H9 (cell line): ENCODE data around the gene POU3F2. TPM values are rescaled to one million over a fixed set of nuclear protein-coding genes. Genes with fewer than 3 reads are reported as not detected.

Experiments
- DNase-seq: peaks from one replicate; pipeline ENCODE4 v3.0.0-alpha.2; 2017
- H2AFZ ChIP-seq: one replicate; pipeline ENCODE4 v1.6.1; 2013; ENCODE audit warnings: mild to moderate bottlenecking, low read length, control low read depth, moderate library complexity
- H2AK5ac ChIP-seq: 2 replicates; pipeline ENCODE4 v1.6.1; 2013; ENCODE audit warnings: low read length, control low read depth, mixed read lengths; ENCODE audit not compliant: insufficient read length
- H2BK120ac ChIP-seq: one replicate; pipeline ENCODE4 v1.6.1; 2013; ENCODE audit warnings: low read depth, mild to moderate bottlenecking, low read length, control low read depth, inconsistent platforms; ENCODE audit not compliant: poor library complexity, severe bottlenecking
- H2BK12ac ChIP-seq: 2 replicates; pipeline ENCODE4 v1.6.1; 2013; ENCODE audit warnings: low read length, control low read depth, mixed read lengths, low read depth; ENCODE audit not compliant: insufficient read length
- H2BK15ac ChIP-seq: 2 replicates; pipeline ENCODE4 v1.6.1; 2013; ENCODE audit warnings: low read depth, low read length, control low read depth
- H2BK20ac ChIP-seq: one replicate; pipeline ENCODE4 v1.6.1; 2013; ENCODE audit warnings: low read depth, mild to moderate bottlenecking, low read length, control low read depth, inconsistent platforms; ENCODE audit not compliant: poor library complexity, severe bottlenecking
- H2BK5ac ChIP-seq: 2 replicates; pipeline ENCODE4 v1.6.1; 2013; ENCODE audit warnings: low read length, control low read depth, mixed read lengths; ENCODE audit not compliant: insufficient read length
- H3K14ac ChIP-seq: 2 replicates; pipeline ENCODE4 v1.6.1; 2013; ENCODE audit warnings: low read length, control low read depth; ENCODE audit not compliant: insufficient read depth
- H3K18ac ChIP-seq: 2 replicates; pipeline ENCODE4 v1.6.1; 2013; ENCODE audit warnings: low read depth, mild to moderate bottlenecking, mixed read lengths, low read length, control low read depth; ENCODE audit not compliant: insufficient read length
- H3K23ac ChIP-seq: 2 replicates; pipeline ENCODE4 v1.6.1; 2013; ENCODE audit warnings: low read length, control low read depth, mixed read lengths, low read depth; ENCODE audit not compliant: insufficient read length
- H3K23me2 ChIP-seq: 2 replicates; pipeline ENCODE4 v1.6.1; 2013; ENCODE audit warnings: low read depth, mild to moderate bottlenecking, mixed read lengths, low read length, control low read depth; ENCODE audit not compliant: insufficient read length, poor library complexity, severe bottlenecking
- H3K27ac ChIP-seq: 2 replicates; pipeline ENCODE4 v1.5.1; 2013; ENCODE audit warnings: low read length, control low read depth, mixed read lengths, low read depth; ENCODE audit not compliant: insufficient read length
- H3K27me3 ChIP-seq: 2 replicates; pipeline ENCODE4 v1.6.1; 2013; ENCODE audit warnings: low read length, control low read depth, inconsistent platforms; ENCODE audit not compliant: insufficient read depth
- H3K4ac ChIP-seq: 2 replicates; pipeline ENCODE4 v1.6.1; 2013; ENCODE audit warnings: low read depth, mild to moderate bottlenecking, control low read depth, inconsistent platforms, low read length, moderate library complexity
- H3K4me1 ChIP-seq: 2 replicates; pipeline ENCODE4 v1.6.1; 2013; ENCODE audit warnings: low read length, control low read depth, inconsistent platforms; ENCODE audit not compliant: insufficient read depth
- H3K4me2 ChIP-seq: 2 replicates; pipeline ENCODE4 v1.6.1; 2013; ENCODE audit warnings: low read length, control low read depth, mixed read lengths; ENCODE audit not compliant: insufficient read length, insufficient read depth
- H3K56ac ChIP-seq: 2 replicates; pipeline ENCODE4 v1.6.1; 2013; ENCODE audit warnings: low read depth, mild to moderate bottlenecking, mixed read lengths, low read length, control low read depth; ENCODE audit not compliant: insufficient read length
- H3K79me1 ChIP-seq: 2 replicates; pipeline ENCODE4 v1.6.1; 2013; ENCODE audit warnings: low read depth, mild to moderate bottlenecking, moderate library complexity, low read length, control low read depth, inconsistent platforms; ENCODE audit not compliant: insufficient read depth, poor library complexity, severe bottlenecking
- H3K79me2 ChIP-seq: 2 replicates; pipeline ENCODE4 v1.6.1; 2013; ENCODE audit warnings: low read length, control low read depth, inconsistent platforms; ENCODE audit not compliant: insufficient read depth
- H3K9ac ChIP-seq: 2 replicates; pipeline ENCODE4 v1.6.1; 2013; ENCODE audit warnings: low read length, control low read depth, mixed read lengths; ENCODE audit not compliant: insufficient read length; ENCODE audit errors: extremely low read depth
- H3K9me3 ChIP-seq: one replicate; pipeline ENCODE4 v1.6.1; 2013; ENCODE audit warnings: low read depth, low read length, inconsistent platforms; ENCODE audit not compliant: control insufficient read depth
- H3T11ph ChIP-seq: one replicate; pipeline ENCODE4 v1.6.1; 2013; ENCODE audit warnings: mild to moderate bottlenecking, low read length, control low read depth, inconsistent platforms
- H4K20me1 ChIP-seq: one replicate; pipeline ENCODE4 v1.6.1; 2013; ENCODE audit not compliant: control insufficient read depth, insufficient read length, insufficient read depth
- H4K5ac ChIP-seq: 2 replicates; pipeline ENCODE4 v1.6.1; 2013; ENCODE audit warnings: low read depth, mild to moderate bottlenecking, mixed read lengths, low read length, control low read depth; ENCODE audit not compliant: insufficient read length
- H4K8ac ChIP-seq: replicated peaks from 2 replicates; pipeline ENCODE4 v1.6.1; 2013; ENCODE audit warnings: low read length, control low read depth, mixed read lengths, low read depth; ENCODE audit not compliant: insufficient read length
- H4K91ac ChIP-seq: 2 replicates; pipeline ENCODE4 v1.6.1; 2013; ENCODE audit warnings: low read depth, mild to moderate bottlenecking, moderate library complexity, mixed read lengths, low read length, control low read depth; ENCODE audit not compliant: insufficient read length
- H3K27ac Mint-ChIP-seq, 3 experiments: 2 replicates in 2 of 3; 3 replicates in 1 of 3; pipeline ENCODE4 v1.8.0; 2020 to 2021; ENCODE audit warnings: mixed read lengths in 3 of 3, mild to moderate bottlenecking in 1 of 3, moderate library complexity in 1 of 3
- H3K27me3 Mint-ChIP-seq: 2 replicates; pipeline ENCODE4 v1.8.0; 2021; ENCODE audit warnings: low read depth, mild to moderate bottlenecking, moderate library complexity, mixed read lengths
- H3K36me3 Mint-ChIP-seq, 3 experiments: 2 replicates in 2 of 3; 3 replicates in 1 of 3; pipeline ENCODE4 v1.8.0; 2020 to 2021; ENCODE audit warnings: low read depth in 3 of 3, mixed read lengths in 3 of 3; ENCODE audit not compliant: insufficient read depth in 1 of 3
- H3K4me1 Mint-ChIP-seq, 2 experiments: 2 replicates each; pipeline ENCODE4 v1.8.0; 2020; ENCODE audit warnings: mixed read lengths in 2 of 2
- H3K4me3 Mint-ChIP-seq, 2 experiments: 2 replicates in 1 of 2; 3 replicates in 1 of 2; pipeline ENCODE4 v1.8.0; 2020 to 2021; ENCODE audit warnings: mild to moderate bottlenecking in 2 of 2, mixed read lengths in 2 of 2, moderate library complexity in 1 of 2
- H3K9me3 Mint-ChIP-seq, 2 experiments: 2 replicates in 1 of 2; 3 replicates in 1 of 2; pipeline ENCODE4 v1.8.0; 2020; ENCODE audit warnings: mild to moderate bottlenecking in 2 of 2, mixed read lengths in 2 of 2, moderate library complexity in 1 of 2
- WGBS: extraction: QIAGEN DNeasy Blood & Tissue Kit; methylation state at CpG from one replicate; pipeline ENCODE4 v1.1.7; 2013; ENCODE audit warnings: missing lambda C conversion rate, low lambda C conversion rate, mixed read lengths; ENCODE audit not compliant: insufficient read length; ENCODE audit errors: extremely low coverage; 5-methylcytosine and 5-hydroxymethylcytosine counted together
- total RNA-seq: library from RNA; stranded (reverse); gene quantifications from 2 replicates; pipeline ENCODE4 v1.2.1, GENCODE V29; 2021
- TF ChIP-seq, protein P1 (sequence below): fragments of 200-600 bp; sonication (generic); conservative IDR thresholded peaks from 3 replicates; pipeline ENCODE4 v1.8.0; 2021; ENCODE audit warnings: antibody characterized with exemption, mild to moderate bottlenecking

Gene POU3F2
- total RNA-seq, 1 experiment from 2014 or later: 0.09 TPM

DNA sequence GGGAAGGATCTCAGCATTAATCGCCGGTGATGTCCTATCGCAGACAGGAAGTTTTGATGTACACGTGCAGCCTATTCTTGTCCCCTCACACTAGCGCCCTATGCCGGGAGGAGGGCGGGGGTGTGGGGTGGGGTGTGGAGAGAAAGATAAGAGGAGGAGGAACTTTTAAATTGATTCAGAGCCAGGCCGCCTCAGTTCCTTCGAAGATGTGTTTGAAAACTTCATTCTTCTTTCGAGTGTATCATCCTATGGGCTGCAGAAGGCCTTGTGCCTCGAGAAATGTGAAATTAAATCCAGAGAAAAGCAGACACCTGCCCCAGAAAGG, 2.5 kb upstream of the POU3F2 start:
- Histone ChIP-seq H3K27ac (no peak overlapping the region), H3K23me2 (peaks cover 42% of the 10 kb centered on the region), H3K4ac (no peak overlapping the region), H4K8ac (no peak overlapping the region), H2BK15ac (no peak overlapping the region), H3K23ac (no peak overlapping the region), H2AK5ac (no peak overlapping the region), H4K20me1 (no peaks in the 10 kb centered on the region), H3K18ac (no peak overlapping the region), H2AFZ (no peak overlapping the region), H3K27me3 (peaks cover 80% of the 10 kb centered on the region), H3K4me1 (peaks cover 7% of the 10 kb centered on the region; the same call in 1 of the 2 replicates), H3K14ac (no peak overlapping the region), H3K4me2 (peak overlapping the region; percentile 75), H2BK20ac (no peak overlapping the region), H3K79me1 (no peaks in the 10 kb centered on the region), H3K56ac (no peak overlapping the region), H3K9ac (no peak overlapping the region), H4K91ac (no peak overlapping the region), H2BK120ac (no peak overlapping the region), H2BK5ac (no peak overlapping the region), H4K5ac (no peak overlapping the region), H2BK12ac (no peak overlapping the region), H3K79me2 (no peaks in the 10 kb centered on the region), H3T11ph (no peak overlapping the region), H3K9me3 (no peaks in the 10 kb centered on the region)
- Mint-ChIP-seq H3K4me1 (peaks cover 49 to 63% of the 10 kb centered on the region in 2 experiments), H3K9me3 (peaks cover 0 to 7% of the 10 kb centered on the region in 2 experiments; a peak in 3 of 5 replicates), H3K27me3 (peaks cover 98% of the 10 kb centered on the region), H3K27ac (no peak overlapping the region), H3K4me3 (peak overlapping the region; percentile 35 to 78), H3K36me3 (no peaks in the 10 kb centered on the region; a peak in 1 of 7 replicates)
- WGBS: no CpG with 5 or more reads among the region's 11 CpGs
- no peak for DNase-seq
- TF ChIP-seq, protein P1, sequence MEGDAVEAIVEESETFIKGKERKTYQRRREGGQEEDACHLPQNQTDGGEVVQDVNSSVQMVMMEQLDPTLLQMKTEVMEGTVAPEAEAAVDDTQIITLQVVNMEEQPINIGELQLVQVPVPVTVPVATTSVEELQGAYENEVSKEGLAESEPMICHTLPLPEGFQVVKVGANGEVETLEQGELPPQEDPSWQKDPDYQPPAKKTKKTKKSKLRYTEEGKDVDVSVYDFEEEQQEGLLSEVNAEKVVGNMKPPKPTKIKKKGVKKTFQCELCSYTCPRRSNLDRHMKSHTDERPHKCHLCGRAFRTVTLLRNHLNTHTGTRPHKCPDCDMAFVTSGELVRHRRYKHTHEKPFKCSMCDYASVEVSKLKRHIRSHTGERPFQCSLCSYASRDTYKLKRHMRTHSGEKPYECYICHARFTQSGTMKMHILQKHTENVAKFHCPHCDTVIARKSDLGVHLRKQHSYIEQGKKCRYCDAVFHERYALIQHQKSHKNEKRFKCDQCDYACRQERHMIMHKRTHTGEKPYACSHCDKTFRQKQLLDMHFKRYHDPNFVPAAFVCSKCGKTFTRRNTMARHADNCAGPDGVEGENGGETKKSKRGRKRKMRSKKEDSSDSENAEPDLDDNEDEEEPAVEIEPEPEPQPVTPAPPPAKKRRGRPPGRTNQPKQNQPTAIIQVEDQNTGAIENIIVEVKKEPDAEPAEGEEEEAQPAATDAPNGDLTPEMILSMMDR: no peak
